AG08395 (cell line): Measurements from ENCODE around the gene ABHD2.

Experiments used
- DNase-seq: peaks from one replicate; pipeline ENCODE4 v3.0.0; 2012; ENCODE audit warnings: mixed read lengths, low spot score

The ABHD2 gene

DNA sequence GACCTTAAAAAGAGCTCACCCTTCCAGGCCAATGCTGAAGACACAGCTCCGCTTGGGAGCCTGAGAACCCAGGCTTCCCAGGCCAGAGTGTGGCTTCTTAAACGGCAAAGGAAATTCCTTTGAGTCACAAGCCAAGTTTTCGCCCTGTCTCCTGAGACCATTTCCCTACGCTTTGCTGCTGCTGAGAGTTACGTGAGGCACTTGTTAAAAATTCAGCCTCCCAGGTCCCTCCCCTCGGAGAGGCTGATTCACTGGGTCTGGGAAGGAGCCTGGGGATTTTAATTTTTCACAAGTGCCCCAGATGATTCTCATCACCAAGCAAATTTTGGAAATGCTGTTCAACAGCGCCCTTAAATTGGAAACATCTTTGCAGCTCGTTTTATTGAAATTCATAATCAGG is 107.6 kb downstream of the ABHD2 start:
- no peak for DNase-seq

DNA sequence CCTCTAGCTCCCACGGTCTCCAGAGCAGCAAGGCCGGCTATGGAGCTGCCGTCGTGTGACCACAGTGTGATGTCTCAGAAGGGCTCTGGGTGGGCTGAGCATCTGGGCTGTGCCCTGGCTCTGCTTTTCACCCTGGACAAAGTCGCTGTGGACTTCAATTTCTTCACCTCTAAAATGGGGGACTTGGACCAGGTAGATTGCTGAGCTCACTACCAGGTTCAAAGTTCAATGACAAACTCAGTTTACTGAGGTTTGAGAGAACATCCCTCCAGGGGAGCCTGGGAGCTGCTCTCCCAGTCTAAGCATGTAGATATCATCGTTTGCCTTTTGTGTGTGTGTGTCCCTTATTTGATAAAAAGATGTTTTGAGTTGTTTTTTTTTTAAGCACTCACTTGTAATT is 108.0 kb downstream of the ABHD2 start:
- no peak for DNase-seq

- DNase-seq, result no peak
These were observed 108.7 kb downstream of the ABHD2 start for GRCh38 chr15:89196994-89197393.

- no peak for DNase-seq
These were observed 109.3 kb downstream of the ABHD2 start for GRCh38 chr15:89197503-89197971.

GRCh38 chr15:89198196-89198595 is 109.9 kb downstream of the ABHD2 start:
- no peak for DNase-seq

DNA sequence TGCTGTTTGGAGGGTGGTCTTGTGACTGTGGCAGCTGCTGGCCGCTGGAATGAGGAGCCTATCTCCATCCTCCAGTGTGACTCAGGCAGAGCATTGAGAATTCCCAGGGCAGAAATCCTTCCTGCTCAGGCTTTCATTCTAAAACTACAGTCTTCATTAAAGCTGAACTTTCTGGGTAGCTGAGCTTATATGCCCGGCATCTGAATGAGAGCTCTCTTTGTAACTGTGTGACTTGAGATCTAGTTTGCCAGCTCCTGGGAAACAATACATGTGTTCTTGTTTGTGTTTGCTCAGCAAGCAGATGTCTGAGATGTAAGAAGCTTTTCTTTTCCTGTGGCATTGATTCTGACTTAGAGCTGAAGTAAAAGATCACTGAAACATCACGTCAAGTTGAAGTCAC is 110.7 kb downstream of the ABHD2 start:
- no peak for DNase-seq

DNA sequence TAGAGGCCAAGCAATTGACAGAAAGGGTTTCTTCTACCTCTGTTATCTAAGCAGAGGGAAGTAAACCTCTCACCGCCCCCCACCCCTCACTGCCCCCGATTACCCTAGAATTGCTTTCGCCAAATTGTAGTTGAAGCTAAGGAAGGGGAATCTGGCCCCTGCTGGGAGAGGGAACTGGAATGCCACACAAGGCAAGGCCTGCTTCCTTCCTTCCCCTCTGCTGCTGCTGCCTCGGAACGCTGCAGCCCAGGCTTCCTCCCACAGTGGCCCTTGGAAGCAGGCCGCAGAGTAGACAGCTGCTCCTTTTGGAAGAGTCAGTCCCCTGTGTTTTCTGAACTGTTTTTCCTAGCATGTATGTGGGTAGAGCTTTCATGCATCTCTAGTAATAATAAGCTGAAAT is 111.5 kb downstream of the ABHD2 start:
- DNase-seq, result no peak

- no peak for DNase-seq
These were observed 111.9 kb downstream of the ABHD2 start for GRCh38 chr15:89200182-89200581.

DNA sequence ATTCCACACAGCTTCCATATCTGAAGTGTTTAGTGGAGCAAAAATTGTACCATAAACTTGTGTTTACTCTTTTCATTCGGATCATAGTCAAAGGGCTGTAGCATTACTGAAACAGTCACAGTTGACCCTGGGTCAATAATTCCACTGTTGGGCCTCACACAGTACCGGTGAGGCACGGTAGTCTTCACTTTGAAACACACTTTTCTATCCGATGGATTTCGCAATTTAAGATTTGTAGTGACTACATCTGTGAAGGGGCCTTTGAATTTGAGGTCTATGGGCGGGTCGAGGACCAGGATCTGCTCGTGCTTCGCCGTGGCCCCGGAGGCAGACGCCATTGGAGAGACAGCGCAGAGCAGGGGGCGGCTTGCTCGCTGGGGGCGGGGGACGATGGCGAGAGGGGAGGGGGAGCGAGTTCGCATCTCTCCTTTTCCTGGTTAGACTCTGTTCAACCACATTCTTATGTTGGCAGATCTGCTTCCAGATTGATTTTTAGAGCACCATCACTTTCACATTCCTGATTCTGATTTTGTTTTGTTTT is 113.3 kb downstream of the ABHD2 start:
- DNase-seq, result no peak

- no peak for DNase-seq
These were observed 115.5 kb downstream of the ABHD2 start for GRCh38 chr15:89203705-89204273.

DNA sequence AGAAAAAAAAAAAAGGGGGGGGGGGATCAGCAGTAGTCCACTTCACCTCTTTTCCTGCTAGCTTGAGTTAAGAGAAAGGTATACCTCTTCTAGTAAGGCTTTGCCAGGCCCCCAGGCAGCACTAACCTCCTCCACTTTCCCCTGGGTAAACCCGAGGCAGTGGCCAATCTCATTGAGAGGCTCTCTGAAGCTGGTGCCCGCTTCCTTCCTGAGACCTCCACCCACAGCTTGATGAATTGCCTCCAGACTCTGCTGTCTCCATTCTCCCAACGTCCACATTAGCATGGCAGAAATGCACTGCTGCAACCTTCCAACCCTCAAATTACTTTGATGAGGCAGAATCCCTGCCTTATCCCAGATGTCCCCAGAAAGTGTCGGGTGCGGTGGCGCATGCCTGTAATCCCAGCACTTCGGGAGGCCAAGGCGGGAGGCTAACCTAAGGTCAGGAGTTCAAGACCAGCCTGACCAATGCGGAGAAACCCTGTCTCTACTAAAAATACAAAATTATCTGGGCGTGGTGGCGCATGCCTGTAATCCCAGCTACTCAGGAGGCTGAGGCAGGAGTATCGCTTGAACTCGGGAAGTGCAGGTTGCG is 117.8 kb downstream of the ABHD2 start:
- DNase-seq, result no peak

DNA sequence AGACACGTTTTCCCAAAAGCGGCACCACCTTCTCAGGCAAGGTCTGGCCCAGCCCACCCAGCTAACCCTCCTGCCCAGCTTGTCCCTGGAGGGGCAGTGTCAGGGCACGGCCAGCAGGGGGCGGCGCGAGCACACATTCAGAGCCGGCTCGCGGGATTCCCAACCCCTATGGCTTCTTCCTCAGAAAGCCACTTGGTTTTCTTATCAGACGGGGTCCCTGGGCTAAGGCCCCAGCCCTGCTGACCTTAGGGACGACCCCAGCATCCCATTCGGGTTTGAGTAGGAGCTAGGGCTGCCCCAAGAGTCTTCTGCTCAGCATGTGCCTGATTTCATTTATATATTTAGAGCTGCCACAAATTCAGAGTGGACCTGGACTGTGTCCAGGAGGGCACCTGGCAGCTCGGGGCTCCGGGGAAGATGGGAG is 118.7 kb downstream of the ABHD2 start:
- DNase-seq, result peak; percentile 91

GRCh38 chr15:89208256-89208655 is 120.0 kb downstream of the ABHD2 start:
- DNase-seq, result no peak

DNA sequence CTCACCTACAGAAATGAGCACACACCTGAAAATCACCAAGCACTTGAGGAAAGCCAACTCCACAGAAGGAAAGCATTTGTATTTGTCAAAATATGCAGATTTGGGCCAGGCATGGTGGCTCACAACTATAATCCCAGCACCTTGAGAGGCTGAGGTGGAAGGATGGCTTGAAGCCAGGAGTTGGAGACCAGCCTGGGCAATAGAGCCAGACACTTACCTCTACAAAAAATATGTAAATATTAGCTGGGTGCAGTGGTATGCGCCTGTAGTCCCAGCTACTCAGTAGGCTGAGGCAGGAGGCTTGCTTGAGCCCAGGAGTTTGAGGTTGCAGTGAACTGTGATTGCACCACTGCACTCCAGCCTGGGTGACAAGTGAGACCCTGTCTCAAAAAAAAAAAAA is 120.8 kb downstream of the ABHD2 start:
- no peak for DNase-seq

DNA sequence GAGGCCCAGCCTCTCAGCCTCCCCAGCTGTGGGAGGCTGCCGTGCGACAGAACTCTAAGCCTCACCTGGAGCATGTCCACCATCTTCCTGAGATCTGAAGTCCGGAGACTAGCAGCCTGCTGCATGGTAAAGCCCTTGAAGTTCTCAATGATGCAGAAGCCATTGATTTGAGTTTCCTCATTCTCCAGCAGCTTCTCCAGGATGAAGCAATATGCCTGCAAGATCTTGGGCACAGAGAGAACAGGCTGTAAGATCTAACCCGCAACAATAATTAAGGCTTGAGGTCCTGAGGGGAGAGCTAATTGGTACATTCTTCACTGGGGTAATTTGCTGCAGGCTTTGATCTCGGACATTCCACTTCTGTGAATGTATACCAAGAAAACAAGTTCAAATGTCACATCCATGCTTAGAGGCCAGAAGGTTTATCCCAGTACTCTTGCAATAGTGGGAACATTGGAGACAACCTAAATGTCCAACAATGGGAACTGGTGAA is 123.5 kb downstream of the ABHD2 start:
- no peak for DNase-seq

GRCh38 chr15:89215627-89216026 is 127.4 kb downstream of the ABHD2 start:
- DNase-seq, result no peak

DNA sequence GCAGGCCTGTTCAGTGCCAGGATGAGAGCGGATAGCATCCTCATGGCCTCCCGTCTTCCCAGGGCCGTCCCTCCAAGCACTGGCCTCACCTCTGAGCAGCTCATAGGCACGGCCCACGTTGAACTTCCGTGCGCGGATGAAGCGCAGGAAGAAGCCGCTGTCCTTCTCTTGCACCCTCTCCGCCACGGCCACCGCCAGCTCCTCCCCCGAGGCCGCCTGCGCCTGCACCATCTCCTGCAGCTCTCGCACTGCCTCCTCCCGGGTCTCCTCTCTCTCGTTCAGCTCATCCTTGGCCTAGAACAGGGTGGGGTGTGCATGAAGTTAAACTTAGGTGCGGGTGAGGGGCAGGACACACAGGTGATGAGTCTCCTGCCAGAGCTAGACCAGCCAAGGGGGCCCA is 128.8 kb downstream of the ABHD2 start:
- no peak for DNase-seq

- DNase-seq, result no peak
These were observed 129.6 kb downstream of the ABHD2 start for GRCh38 chr15:89217686-89218376.

- DNase-seq, result no peak
These were observed 130.3 kb downstream of the ABHD2 start for GRCh38 chr15:89218531-89218930.

- no peak for DNase-seq
These were observed 133.3 kb downstream of the ABHD2 start, which contains the start of gene RLBP1 for GRCh38 chr15:89221543-89221942. Gene RLBP1, minus strand, starts transcription at chr15:89221579. Its CDS starts 2,604 bp downstream, at chr15:89218975.

DNA sequence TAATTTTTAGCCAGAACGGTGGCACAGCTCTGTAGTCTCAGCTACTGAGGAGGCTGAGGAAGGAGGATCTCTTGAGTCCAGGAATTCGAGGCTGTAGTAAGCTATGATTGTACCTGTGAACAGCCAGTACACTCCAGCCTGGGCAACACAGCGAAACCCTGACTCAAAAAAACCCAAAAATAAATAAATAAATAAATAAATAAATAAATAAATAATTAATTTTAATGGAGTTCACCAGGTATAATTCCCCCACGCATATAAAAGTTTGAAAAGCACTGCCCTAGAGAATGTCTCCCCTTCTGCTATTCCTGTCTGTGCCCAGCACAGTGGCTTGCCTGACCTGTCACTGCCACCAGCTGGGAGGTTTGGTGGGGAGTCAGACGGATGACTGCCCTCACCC is 137.3 kb downstream of the ABHD2 start:
- no peak for DNase-seq

- DNase-seq, result no peak
These were observed 138.3 kb downstream of the ABHD2 start for GRCh38 chr15:89226359-89227221.
